GM19438 (cell line): ENCODE results near the gene MCTP2.
A peak's percentile ranks its signal among the peaks of the same experiment; 100 is the strongest.
"Not testable (repeated sequence)": the region's sequence is repeated elsewhere in the genome, so short reads cannot be mapped to it uniquely, and the experiment has no call there.

ENCODE experiments used
- ATAC-seq: cut with Tn5 transposase; IDR thresholded peaks from one replicate; pipeline ENCODE4 v1.9.1; 2021; ENCODE audit warnings: low read depth; ENCODE audit not compliant: unreplicated experiment

Gene MCTP2

GRCh38 chr15:94235041-94235440 lies 3.7 kb downstream of the MCTP2 start:
- no peak for ATAC-seq

DNA sequence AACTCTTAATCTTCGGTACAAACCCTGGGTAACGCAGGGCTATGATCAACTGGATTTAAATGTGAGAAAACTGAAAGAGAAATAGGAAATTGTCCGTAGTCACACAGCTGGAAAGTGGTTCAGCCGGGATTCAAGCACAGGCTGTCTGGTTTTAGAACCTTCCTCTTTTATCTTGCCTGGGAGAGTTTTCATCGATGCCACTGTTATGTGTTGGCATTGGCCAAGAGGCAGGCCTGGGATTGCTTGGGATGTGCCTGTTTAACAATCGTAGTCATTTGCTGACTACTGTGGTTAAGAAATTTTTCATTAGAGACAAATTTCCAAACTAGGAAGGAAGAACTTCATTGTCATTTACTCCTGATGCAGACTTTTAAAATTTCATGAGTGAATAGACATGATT lies 4.3 kb downstream of the MCTP2 start:
- ATAC-seq, result no peak

- no peak for ATAC-seq
Observed at GRCh38 chr15:94236608-94237007, 5.2 kb downstream of the MCTP2 start.

GRCh38 chr15:94237903-94238302 lies 6.5 kb downstream of the MCTP2 start:
- no peak for ATAC-seq

DNA sequence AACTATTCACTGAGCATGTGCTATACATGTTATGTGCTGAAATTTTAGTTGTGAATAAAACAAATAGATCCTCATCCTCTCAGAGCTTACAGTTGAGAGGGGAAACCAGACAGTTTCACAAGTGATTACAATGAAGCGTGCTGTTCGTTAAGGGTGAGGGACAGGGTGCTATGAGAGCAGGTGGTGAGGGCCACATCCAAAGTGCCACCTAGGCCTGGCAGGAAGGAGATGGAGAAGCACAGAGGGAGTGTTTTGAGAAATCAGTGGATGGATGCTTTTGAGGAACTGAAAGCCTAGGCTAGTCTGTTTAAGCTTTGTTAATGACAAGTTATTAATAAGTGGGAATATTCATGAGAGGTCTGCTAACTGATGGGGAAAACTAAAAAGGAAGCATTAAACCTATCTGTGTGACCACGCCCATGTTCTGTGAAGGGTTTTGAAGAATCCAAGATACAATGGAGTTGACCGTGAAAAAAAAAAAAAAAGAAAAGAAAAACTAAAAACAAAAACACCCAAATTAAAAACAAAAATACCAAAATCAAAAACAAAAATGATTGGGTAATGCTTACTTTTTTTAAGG lies 7.3 kb downstream of the MCTP2 start:
- ATAC-seq, result peak; percentile 64

- ATAC-seq, result no peak
Observed at GRCh38 chr15:94239474-94239873, 8.1 kb downstream of the MCTP2 start.

GRCh38 chr15:94240480-94240879 lies 9.1 kb downstream of the MCTP2 start:
- no peak for ATAC-seq

- ATAC-seq, result no peak
Observed at GRCh38 chr15:94242257-94242656, 10.9 kb downstream of the MCTP2 start.

DNA sequence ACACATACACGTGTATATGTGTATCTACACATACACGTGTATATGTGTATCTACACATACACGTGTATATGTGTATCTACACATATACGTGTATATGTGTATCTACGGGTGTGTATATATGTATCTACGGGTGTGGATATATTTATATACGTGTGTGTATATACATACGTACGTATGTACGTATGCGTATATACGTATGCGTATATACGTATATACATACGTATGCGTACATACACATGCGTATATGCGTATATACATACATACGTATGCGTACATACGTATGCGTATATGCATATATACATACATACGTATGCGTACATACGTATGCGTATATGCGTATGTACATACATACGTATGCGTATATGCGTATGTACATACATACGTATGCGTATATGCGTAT lies 11.6 kb downstream of the MCTP2 start:
- not testable (repeated sequence) for ATAC-seq

GRCh38 chr15:94243418-94243817 lies 12.1 kb downstream of the MCTP2 start:
- ATAC-seq, result no peak

DNA sequence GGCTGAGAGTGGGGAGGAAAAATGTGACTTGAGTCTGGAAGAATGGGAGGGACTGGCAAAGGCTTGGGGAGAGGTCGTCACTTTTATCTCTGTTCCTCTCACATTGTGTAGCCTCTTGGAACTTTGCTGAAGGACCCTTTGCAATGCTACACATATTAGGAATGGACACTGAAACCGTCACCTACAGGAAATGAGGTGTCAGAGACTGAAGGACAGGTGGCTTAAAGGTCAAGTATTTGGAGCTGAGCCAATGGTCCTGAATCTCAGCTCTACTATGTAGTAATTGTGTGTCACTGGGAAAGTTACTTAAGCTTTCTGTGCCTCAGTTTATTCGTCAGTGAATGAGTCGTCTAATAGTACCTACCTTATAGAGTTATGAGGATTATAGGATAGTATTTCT lies 14.7 kb downstream of the MCTP2 start:
- ATAC-seq, result peak; percentile 63

- ATAC-seq, result no peak
Observed at GRCh38 chr15:94247789-94248638, 16.7 kb downstream of the MCTP2 start.

DNA sequence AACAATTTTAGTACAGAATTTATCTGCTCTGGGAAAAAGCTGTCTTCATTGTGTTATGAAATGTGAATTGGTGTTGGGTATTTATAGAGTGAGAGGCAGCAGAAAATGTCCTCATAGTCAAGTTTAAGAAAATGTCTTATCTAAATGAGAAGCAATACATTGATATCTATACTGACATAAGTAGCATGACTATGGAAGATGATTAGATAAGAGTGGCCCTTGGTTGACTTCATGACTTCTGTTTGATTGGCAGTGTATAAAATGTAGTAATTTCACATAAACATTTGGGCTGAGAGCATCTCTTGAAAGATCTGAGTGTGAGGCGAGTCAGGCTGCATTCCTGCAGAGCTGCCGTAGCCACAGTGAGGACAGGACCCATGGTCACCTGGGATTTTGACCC lies 19.4 kb downstream of the MCTP2 start:
- ATAC-seq, result no peak

- ATAC-seq, result no peak
Observed at GRCh38 chr15:94252223-94252766, 20.9 kb downstream of the MCTP2 start.

- no peak for ATAC-seq
Observed at GRCh38 chr15:94252906-94253491, 21.6 kb downstream of the MCTP2 start.

- ATAC-seq, result peak; percentile 39
Observed at GRCh38 chr15:94253742-94254141, 22.4 kb downstream of the MCTP2 start.

DNA sequence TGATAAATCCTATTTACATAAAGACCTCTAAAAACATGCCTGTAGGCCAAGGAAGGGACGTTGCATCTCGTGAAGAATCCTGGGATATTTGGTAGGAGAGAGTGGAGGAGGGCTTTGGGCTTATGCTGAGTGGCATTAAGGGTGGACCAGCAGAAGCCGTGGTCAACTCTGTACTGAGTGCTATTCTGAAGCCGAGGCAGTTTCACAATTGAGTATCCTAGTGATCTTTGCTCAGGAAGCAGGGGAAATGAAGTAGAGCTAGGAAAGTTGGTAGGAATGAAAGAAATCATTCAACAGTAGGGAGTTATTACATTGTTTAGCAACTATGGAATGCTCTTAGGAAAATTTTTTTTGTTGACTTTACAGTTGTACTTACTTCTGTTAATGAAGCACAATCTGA lies 24.2 kb downstream of the MCTP2 start:
- no peak for ATAC-seq

DNA sequence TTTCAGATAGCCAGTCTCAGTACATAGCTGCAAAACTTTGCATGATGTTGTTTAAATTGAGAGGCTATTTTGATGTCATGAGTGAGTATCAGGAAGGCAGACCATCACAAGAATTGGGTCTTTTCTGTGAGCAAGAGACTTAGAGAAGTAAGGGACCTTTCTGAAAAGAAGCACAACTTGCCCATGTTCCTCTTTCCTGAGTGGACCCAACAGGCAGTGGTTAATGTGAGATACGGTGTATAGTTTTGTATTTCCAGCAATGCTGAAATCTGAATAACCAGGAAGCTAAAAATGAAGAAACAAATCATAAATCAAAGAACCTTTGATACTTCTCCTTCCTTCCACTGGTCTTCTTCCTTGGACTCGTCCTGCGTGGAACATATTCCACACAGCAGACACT lies 25.1 kb downstream of the MCTP2 start:
- no peak for ATAC-seq

- ATAC-seq, result not testable (repeated sequence)
Observed at GRCh38 chr15:94257776-94258175, 26.4 kb downstream of the MCTP2 start.

- ATAC-seq, result peak; percentile 49
Observed at GRCh38 chr15:94258246-94258645, 26.9 kb downstream of the MCTP2 start.

DNA sequence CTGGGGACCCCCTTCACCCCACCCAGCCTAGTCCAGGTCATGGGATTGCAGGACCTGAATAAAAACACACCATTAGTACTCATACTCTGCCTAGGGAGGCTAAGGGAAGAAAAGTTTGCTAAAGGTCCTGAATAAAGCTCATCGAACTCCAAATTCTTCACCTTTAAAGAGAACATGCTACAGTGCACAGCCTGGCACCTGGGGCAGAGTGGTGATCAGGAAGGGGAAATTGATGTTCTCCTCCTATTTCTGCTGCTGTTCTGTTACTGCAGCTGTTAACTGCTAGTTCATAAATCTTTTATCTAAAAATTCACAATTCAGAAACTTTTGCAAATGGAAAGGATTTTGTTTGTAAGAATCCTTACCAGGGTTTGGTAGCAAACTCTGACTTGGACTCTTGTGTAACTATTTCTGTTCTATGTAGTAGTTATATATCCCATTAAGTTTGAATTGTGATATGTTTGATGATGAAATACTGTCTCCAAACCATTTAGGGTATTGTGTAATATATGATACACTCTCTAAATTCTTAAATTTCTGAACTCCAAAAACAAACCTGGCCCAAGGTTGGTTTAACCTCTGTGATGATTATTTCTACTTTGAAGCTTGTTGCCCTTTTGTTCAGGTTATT lies 27.9 kb downstream of the MCTP2 start:
- ATAC-seq, result no peak
